ENCODE results near the gene LIME1. TPM values are rescaled to one million over a fixed set of nuclear protein-coding genes. Genes with fewer than 3 reads are reported as not detected.
A peak's percentile ranks its signal among the peaks of the same experiment; 100 is the strongest.

The LIME1 gene, protein sequence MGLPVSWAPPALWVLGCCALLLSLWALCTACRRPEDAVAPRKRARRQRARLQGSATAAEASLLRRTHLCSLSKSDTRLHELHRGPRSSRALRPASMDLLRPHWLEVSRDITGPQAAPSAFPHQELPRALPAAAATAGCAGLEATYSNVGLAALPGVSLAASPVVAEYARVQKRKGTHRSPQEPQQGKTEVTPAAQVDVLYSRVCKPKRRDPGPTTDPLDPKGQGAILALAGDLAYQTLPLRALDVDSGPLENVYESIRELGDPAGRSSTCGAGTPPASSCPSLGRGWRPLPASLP
- polyA plus RNA-seq (2011; rRNA removed) (1.5 and 1.8 TPM in 2 replicates), polyA minus RNA-seq (2011; rRNA and poly(A)+ RNA removed) (0.35 TPM in 1 of 2 replicates, not detected in the other)

DNA sequence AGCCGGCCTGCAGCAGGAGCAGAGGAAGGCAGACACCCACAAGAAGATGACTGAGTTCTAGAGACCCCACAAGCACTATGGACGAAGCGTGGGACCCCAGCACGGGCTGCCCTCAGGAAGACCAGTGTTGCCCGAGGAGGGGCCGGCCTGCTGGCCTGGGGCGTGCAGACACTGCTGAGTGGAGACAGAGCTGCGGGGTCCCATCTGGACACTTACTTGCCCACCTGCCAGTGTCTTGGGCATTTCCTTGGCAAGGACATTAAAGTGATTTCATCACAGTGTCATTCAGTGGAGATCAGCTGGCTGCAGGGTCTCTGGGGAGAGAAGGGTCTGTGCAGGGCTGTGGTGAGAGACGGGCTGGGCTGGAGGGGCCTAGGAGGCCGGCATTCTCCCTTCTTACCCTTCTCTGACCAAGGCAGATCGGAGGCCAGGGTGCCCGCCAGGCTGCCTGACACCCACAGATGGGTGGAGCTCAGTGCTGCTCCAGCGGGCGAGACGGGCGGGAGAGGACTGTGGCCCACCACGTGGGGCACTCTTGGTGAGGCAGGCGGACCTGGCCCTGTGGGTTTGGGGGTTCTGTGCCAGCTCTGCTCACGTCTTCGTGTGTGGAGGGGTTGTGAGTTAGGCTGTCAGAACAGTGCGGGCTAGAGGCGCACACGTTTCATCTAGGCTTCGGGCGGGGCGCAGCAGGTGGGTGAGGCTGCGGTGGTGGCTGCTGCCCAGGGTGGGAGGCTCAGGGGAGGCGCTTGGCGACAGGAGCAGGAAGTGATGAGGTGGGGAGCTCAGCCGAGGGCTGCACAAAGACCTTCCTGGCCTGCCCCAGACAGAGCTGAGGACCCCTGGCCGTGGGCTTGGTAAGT, at the start of gene LIME1:
TSS of gene LIME1 (plus strand) at position 806 of the 860 bp plus-strand sequence. CDS start 886 bp downstream, outside the sequence.
- Histone ChIP-seq H3K27ac (ENCODE audit: low read depth, low read length) (no peak within 1 kb of the TSS), H3K4me3 (ENCODE audit: low read depth, low read length) (no peak within 1 kb of the TSS), H3K9me3 (ENCODE audit: control insufficient read depth, insufficient read depth, low read length) (no peaks in the 10 kb centered on the region; the same call in 1 of the 2 replicates), H3K27me3 (ENCODE audit: control insufficient read depth, insufficient read depth, low read length) (no peaks in the 10 kb centered on the region)
- DNase-seq (ENCODE audit: low read depth, low spot score) = no peak
- TF ChIP-seq, protein P1, sequence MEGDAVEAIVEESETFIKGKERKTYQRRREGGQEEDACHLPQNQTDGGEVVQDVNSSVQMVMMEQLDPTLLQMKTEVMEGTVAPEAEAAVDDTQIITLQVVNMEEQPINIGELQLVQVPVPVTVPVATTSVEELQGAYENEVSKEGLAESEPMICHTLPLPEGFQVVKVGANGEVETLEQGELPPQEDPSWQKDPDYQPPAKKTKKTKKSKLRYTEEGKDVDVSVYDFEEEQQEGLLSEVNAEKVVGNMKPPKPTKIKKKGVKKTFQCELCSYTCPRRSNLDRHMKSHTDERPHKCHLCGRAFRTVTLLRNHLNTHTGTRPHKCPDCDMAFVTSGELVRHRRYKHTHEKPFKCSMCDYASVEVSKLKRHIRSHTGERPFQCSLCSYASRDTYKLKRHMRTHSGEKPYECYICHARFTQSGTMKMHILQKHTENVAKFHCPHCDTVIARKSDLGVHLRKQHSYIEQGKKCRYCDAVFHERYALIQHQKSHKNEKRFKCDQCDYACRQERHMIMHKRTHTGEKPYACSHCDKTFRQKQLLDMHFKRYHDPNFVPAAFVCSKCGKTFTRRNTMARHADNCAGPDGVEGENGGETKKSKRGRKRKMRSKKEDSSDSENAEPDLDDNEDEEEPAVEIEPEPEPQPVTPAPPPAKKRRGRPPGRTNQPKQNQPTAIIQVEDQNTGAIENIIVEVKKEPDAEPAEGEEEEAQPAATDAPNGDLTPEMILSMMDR (IDR thresholded peaks at IDR 0.05; ENCODE audit: low read depth, low read length) = no peak
- ChIA-PET CTCF (interaction anchor here (1.5 kb wide), 1 partner anchor 198 kb away, joined by 5 read pairs; no protein-coding TSS in a partner anchor), POLR2A (interaction anchor here (0.8 to 0.9 kb wide), 2 partner anchors 28 to 129 kb away, joined by 3 to 4 read pairs; partner anchors contain the start of genes ARFRP1, TPD52L2 and ZGPAT)

DNA sequence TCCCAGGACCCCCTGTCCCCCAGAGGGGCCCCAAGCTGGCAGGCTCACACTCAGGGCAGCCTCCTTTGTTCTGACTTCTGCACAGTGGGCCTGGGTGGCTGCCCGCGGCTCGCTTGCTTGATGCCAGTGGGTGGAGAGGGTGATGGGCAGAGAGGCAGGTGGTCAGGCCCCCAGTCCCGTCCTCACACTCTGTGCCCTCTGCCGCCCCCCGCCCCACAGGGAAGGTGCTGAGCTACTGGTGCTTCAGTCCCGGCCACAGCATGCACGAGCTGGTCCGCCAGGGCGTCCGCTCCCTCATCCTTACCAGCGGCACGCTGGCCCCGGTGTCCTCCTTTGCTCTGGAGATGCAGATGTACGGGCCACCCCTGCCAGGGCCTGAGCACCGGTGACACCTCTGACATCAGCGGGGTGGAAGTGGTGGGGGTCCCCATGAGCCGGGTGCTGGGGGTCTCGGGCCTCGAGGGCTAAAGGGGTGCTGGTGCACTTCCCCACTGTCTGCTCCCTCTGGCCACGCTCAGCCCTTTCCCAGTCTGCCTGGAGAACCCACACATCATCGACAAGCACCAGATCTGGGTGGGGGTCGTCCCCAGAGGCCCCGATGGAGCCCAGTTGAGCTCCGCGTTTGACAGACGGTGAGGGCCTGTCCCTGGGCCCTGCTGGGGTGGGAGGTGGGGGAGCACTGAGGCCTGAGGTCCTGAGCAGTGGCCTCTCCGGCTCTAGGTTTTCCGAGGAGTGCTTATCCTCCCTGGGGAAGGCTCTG, 48.9 kb upstream of the LIME1 start:
- Histone ChIP-seq H3K27me3 (ENCODE audit: control insufficient read depth, insufficient read depth, low read length) (no peaks in the 10 kb centered on the region), H3K4me3 (ENCODE audit: low read depth, low read length) (no peak overlapping the region), H3K9me3 (ENCODE audit: control insufficient read depth, insufficient read depth, low read length) (peaks cover 3% of the 10 kb centered on the region; the same call in 1 of the 2 replicates), H3K27ac (ENCODE audit: low read depth, low read length) (peak overlapping the region; percentile 82)
- TF ChIP-seq, protein P1 (IDR thresholded peaks at IDR 0.05; ENCODE audit: low read depth, low read length) = no peak
- CTCF ChIA-PET = interaction anchor here (0.6 to 0.7 kb wide), 3 partner anchors 31 to 570 kb away, joined by 3 to 5 read pairs (median 3); no protein-coding TSS in a partner anchor
- DNase-seq (ENCODE audit: low read depth, low spot score) = no peak
- POLR2A ChIA-PET = interaction anchor here (0.5 to 1.3 kb wide), 5 partner anchors 8 to 182 kb away, joined by 3 to 8 read pairs (median 4); partner anchors contain the start of genes STMN3, TNFRSF6B and TPD52L2

DNA sequence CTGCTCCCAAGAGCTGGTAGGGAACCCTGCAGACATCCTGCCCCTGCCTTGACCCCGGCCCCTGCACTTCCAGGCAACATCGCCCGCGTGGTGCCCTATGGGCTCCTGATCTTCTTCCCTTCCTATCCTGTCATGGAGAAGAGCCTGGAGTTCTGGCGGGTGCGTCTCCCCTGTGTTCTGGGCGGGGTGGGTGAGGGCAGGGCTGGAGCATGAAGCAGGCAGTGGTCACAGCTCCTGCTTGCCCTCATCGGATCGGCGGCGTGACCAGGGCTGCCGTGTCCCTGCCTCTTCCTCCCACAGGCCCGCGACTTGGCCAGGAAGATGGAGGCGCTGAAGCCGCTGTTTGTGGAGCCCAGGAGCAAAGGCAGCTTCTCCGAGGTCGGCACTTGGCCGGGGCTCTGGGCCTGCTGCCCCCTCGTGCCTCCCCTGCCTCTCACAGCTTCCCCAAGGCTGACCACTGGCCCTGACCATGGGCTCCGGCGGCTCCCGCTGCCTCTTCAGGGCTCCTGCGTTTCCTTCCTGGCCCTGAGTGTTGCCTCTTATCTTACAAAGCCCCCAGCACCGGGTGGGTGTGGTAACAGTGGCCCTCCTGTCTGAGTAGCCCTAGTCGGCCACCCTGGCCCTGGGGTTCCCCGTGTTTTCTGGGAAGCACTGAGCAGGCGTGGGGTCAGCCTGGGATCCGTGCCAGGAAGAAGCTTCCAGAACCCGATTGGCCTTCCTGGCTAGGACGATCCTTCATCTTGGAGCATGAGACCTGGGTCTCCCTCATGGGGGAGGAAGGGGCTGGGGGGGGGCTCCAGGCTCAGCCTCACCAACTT, 48.0 kb upstream of the LIME1 start:
- Histone ChIP-seq H3K27me3 (ENCODE audit: control insufficient read depth, insufficient read depth, low read length) (no peaks in the 10 kb centered on the region), H3K27ac (ENCODE audit: low read depth, low read length) (no peak overlapping the region), H3K9me3 (ENCODE audit: control insufficient read depth, insufficient read depth, low read length) (peaks cover 2% of the 10 kb centered on the region; the same call in 1 of the 2 replicates), H3K4me3 (ENCODE audit: low read depth, low read length) (no peak overlapping the region)
- CTCF ChIA-PET = no interaction called here
- DNase-seq (ENCODE audit: low read depth, low spot score) = no peak
- POLR2A ChIA-PET = interaction anchor here (1.2 kb wide), 1 partner anchor 10 kb away, joined by 3 read pairs; no protein-coding TSS in a partner anchor
- TF ChIP-seq, protein P1 (IDR thresholded peaks at IDR 0.05; ENCODE audit: low read depth, low read length) = no peak

Data from AG04450 (cell line).